Measurements from ENCODE around the gene WWOX. TPM values are rescaled to one million over a fixed set of nuclear protein-coding genes. Genes with fewer than 3 reads are reported as not detected.

WWOX gene
- total RNA-seq, 2 experiments from 2014 or later, result 15.9 to 18.1 TPM

DNA sequence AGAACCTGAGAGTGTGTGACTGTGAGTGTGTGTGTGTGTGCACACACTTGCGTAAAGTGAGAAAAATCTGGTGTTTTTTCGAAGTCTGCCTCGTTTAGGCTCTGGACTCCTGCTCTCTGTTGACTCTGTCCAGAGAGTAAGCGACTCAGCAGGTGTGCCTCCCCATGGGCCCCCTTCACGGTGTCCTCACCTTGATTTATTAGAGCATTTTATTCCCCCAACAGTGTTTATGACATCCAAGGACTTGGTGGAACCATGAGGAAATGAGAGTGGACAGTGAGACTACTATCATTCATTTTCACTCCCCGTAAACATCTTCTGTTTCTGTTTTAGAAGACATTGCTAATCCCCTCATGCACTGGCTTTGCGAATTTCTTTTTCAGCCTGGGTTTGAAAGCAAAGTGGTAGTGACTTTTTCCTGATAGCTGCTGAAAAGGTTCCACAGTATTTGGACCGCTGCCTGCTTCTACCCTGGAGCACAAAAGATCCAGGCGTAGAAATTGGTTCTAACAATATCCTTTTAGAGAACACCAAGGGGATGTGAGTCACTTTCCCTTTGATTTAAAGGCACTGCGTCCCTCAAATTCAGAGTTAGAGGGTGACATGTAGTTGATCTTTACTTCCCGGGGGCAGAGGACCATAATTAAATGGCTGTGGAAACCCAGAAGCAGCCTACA is 218.2 kb downstream of the WWOX start:
- CTCF ChIA-PET, result no interaction called here
- POLR2A ChIA-PET, result no interaction called here

DNA sequence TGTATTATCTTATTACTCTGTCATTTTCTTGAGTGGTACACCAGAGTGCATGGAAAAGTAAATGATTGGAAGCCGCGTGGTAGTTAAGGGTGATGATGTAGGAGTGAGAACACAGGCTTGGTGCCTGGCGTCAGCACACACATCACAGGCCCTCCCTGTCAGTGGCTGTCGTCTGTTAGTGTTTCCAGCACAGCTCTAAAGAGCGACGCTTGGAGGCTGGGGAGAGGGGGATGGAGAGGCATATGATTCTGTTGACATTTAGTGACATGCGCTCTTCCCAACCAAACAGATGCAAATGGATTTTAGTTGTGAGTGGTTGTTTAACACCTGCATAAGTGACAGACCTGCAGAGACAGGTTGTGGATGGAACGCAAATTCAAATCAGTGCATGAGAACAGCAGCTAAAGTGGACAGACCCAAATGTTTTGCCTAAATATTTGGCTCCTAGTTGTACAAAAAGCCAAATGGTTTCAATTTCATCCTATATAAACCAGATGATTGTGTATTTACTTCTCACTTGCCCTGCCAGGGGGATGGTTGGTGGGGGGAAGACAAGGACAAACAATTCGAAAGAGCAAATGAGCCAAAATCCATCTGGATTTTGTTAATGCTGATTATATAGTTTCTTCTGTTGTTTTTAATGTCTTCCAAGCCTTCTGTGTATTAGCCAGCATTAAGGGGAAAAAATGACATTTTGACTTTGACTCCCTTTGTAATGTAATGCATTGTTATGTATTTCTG is 222.3 kb downstream of the WWOX start:
- ChIA-PET CTCF (no interaction called here), POLR2A (no interaction called here)

DNA sequence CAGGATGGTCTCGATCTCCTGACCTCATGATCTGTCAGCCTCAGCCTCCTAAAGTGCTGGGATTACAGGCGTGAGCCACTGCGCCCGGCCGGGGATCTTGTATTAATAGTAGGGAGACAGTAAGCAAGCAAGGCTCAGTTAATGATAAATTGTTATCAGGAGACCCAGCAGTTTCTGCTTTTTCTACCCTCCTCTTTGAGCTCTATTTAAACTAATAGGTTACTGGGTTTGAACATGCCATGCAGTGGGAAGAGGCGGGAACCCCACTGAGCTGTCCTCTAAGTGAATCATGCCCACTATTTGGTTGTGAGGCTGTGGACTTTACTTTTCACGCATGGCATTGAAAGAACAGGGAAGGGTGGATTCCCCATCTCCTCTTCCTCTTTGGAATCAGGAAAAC is 223.9 kb downstream of the WWOX start:
- ChIA-PET CTCF (no interaction called here), POLR2A (no interaction called here)

DNA sequence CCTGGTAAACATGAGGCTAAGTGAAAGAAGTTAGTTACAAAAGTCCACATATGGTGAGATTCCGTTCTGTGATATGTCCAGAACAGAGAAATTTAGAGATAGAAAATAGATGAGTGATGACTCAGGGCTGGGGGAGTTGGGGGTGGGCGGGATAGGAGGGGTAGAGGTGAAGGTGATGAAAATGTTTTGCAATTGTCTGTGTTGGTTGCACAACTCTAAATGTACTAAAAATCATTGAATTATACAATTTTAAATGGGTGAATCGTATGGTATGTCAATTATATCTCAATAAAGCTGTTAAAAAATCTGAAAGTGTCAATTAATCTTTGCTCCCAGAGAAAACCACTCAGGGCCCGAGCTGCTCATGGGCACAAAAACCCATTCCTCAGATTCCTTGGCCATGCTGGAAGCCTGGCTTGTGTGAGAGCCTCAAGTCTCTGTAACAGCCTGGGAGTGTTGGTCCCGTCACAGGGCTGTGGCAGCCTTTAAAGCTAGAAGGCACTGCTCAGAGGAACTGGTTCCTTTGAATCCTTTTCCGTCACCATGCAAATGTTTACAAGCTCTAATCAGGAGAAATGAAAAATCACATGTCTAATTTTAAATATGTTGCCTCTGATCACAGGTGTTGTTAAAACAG is 225.3 kb downstream of the WWOX start:
- CTCF ChIA-PET, result no interaction called here
- POLR2A ChIA-PET, result interaction anchor here (1.2 kb wide), 1 partner anchor 296 kb away, joined by 3 read pairs; no protein-coding TSS in a partner anchor

DNA sequence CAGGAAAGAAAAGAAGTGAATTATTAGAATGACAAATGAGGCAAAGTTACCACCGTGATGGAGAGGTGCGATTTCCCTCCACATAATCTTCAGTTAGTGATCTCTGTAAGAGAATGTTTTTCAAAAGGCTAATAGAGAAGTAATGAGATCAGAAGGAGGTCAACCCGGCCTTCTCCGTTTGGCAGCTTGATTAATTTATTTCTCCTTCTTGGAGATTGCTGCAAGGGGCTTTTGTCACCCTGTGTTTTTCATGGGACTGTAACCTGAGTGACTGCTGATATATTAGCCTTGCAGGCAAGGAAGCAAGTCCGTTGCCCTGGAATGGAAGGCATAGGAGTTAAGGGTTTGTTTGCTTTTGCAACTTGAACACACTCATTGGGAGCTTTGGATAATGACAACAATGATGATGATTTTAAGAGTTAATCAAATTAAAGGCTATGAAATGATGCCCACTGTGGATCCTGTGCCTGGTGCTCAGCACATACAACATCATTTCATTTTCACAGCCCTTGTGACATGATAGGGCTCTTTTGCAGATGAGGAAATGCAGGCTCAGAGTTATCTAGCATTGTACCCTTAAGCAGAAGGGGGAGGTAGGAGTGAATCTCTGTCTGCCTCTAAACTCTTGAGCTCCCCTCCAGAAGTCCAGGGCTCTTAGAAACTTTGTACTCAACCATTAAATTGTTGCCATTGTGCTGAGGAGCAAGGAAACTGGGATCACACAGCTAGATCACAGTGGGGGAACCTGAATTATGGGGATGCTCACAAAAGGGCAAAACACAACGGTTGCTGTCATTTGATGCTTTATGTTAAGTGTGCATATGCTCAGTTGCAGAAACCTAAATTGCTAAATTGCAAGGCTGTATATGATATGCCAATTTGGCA is 226.3 kb downstream of the WWOX start:
- POLR2A ChIA-PET, result interaction anchor here (1.2 kb wide), 1 partner anchor 295 kb away, joined by 3 read pairs; no protein-coding TSS in a partner anchor
- CTCF ChIA-PET, result no interaction called here

DNA sequence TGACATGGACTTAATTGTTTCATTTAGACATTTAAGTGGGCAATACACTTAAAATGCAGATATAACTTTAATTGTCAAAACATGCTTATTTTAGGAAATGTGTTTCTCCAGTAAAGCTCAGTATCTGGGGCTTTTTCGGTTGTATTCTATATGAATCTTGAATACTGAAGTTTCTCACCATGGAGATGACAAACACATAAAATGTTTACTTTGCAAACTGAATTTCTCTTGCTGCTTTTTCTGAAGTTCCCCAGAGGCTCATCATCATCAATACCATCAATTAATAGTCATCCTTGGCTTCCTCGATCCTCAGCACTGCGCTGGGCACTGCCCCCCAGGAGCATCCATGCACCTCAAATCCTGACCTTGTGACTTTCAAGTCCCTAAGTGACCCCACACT is 227.3 kb downstream of the WWOX start:
- ChIA-PET CTCF (no interaction called here), POLR2A (no interaction called here)

DNA sequence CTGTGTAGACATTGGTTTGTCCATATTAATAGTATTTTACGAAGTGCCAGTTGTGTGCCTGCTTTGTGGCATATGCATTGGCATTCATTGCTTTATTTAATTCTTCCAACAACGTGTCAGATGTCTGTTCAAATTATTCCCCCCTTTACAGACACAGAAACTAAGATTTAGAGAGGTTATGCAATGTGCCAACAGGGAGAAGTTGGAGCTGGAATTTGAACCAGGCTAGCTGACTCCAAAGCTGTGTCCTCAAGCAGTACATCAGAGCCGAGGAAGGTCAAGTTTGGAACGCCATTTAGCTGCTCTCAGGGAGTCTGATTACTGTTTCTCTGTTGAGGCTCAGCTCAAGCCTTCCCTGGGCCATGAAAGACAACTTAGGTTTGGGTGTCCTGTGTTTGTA is 232.3 kb downstream of the WWOX start:
- ChIA-PET CTCF (no interaction called here), POLR2A (no interaction called here)

DNA sequence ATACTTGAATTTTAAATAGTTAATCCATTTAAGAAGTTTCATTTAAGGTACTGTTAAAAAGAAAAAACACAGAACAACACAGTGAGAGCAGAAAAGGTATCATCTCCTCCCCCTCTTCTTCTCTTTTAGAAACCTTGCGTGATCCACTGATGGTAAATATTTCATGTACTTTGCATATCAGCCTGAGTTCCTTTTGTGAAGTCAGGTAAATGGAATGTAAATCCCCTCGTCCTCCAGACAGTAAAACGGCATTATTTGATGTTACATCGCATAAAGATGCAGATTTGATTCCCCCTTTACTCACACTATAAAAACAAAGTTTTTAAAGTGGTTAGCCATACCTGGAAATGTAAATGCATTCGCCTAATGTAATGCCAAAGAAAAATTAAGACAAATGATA is 234.4 kb downstream of the WWOX start:
- ChIA-PET CTCF (no interaction called here), POLR2A (no interaction called here)

DNA sequence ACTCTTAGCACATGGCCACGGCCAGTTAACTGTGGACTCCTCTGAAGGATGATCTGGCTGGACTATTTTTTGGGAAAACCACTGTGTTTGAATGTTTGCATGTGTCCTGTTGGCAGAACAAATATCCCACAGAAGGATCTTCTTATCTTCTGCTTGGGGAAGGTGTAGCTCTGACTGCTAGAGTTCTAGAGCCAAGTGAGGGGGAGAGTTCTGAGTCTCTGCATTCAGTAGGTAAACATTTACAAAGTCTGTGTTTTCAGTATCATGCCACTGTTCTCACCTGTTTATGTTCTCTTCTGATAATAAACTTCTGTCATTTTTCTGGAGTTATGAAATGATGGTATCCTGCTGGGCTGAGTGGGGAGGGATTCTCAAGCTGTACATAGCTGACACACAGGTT is 241.1 kb downstream of the WWOX start:
- ChIA-PET CTCF (no interaction called here), POLR2A (no interaction called here)

DNA sequence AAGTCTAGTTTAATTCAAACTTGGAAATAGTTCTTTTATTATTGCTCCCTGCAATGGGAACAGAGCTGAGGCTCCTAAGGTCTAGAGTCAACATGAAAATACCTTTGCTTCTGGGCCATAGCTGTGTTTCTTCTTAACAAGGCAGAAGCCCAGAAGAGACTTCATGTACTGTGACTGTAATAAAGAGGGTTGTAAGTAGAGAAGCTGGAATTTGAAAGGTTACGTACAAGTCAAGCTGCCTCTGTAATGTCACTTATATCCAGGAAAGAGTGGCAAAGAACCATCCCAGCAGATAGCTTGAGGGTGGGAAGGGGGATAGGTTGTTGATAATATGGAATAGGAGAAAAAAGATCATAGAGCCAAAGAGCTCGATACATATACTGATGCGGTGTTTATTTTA is 248.6 kb downstream of the WWOX start:
- ChIA-PET POLR2A (no interaction called here), CTCF (no interaction called here)

DNA sequence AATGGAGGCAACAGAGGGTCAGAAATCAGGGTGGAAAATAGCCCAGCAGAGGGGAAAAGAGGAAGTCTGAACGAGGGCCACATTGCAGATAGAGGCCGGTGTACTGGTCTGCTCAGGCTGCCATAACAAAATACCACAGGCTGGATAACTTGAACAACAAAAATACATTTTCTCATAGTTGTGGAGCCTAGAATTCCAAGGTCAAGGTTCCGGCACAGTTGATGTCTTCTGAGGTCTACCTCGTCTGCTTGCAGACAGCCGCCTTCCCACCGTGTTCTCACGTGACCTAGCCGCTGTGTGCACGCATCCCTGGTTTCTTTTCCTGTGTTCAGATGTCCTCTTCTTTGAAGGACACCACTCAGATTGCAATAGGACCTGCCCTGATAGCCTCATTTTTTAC is 249.4 kb downstream of the WWOX start:
- ChIA-PET CTCF (no interaction called here), POLR2A (no interaction called here)

DNA sequence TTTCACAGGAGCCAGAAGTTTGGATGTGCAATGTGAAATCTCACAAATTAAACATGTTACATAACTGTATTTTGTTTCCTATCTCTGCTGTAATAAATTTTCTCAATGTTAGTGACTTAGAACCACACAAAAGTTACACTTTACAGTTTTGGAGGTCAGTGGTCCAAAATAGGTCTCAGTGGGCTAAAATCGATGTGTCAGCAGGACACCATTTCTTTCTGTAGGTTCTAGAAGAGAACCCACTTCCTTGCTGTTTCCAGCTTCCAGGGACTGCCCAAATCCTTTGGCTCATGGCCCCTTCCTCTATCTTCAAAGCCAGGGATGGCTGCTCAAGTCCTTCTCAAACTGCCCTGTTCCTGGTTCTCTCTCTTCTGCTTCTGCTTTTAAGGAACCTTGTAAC is 252.7 kb downstream of the WWOX start:
- CTCF ChIA-PET, result no interaction called here
- POLR2A ChIA-PET, result no interaction called here

DNA sequence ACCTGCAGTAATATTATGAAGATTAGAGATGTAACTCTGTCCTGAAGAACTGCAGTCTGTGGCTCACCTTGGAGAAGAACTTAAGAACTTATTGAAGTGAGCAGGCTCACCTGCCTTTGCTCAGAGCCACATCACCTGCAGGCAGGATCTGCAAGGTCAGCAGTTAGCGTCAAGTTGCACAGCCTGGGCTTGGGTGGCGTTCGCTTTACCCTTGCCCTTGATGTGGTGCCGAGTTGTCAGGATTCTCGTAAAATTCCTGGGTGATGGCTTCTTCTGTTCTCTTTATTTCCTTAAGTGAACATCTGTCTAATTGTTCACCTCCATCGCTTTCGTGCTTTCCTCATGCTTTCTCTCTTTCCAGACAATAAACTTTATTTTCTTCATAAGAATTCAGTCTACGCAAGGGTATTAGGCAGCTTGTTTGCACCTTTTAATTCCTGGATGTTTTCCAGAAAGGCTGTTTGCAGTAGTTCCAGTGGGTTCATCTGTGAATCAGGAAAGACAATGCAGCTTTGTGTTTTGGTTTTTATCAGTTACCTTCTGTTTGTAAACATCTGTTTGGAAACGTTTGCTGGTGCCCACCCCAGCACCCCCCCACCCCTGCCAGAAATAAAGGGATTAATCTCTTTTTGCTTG is 254.3 kb downstream of the WWOX start:
- ChIA-PET POLR2A (no interaction called here), CTCF (no interaction called here)

DNA sequence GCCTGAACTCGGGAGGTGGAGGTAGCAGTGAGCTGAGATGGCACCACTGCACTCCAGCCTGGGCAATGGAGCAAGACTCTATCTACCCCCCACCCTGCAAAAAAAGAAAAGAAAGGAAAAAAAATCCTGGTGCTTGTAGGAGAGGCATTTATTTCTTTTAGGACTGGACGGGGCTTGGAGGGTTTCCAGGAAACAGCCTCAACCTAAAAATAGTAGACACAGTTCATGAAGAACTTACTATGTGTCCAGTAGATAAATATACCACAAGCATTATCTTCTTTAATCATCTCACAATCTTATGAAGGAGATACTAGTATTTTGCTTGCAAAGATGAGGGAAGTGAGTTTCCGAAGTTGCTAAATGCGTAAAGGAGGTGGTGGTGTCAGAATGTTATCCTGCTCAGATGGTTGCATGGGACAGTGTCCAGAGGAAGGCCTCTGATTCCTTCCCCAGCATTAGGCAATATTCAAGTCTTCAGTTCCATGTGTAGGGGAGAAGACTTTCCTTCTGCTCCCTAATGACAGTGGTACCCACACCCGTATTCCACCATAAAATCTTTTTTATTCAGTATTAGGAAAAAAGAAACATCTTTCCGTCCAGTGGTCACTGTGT is 263.2 kb downstream of the WWOX start:
- ChIA-PET CTCF (no interaction called here), POLR2A (no interaction called here)

DNA sequence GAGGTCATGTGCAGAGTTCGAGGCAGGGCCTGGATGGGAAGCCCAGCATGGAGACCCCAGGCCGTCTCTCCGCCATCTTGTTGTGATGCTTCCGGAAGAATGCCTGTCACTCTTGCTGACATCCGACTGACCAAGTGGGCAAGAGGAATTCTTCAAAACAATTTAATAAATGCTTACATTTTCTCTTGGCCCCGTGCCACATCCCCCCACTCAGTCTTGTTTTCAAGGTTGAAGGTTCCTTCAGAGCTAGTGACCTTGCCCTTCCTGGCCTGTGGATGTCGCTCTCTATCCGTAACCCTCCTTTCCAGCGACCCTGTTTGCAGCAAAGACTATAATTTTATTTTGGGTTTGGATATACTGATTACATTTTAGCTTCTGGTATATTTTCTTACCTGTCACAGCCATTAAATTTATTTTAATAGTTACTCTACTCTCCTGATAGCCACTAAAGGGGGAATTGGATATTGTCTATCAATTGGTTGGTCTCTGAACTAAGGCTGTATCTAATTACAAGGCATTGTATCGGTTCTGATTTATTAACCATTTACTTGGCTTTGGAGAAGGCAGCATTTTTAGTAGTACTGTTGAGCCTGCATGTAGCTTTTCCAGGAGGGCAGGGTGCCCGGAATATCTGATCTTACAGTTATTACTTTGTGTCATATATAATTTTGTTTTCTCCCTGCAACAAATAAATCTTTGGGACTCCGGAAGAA is 264.5 kb downstream of the WWOX start:
- CTCF ChIA-PET, result no interaction called here
- POLR2A ChIA-PET, result no interaction called here

DNA sequence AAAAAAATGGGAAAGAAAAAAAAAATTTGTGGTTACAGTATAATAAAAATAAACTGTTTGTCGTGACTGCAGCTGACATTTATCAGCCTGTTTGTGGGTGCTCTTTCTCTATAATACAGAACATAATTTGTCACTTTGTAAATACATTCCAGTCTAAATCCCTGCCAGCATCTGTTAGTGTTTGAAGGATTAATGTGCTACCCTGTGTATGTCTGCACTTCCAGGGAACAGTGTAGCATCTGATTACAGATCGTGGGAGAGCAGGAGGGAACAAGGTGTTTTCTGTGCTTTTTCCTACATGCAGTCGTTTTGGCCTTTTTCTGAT is 265.1 kb downstream of the WWOX start:
- ChIA-PET CTCF (no interaction called here), POLR2A (no interaction called here)

DNA sequence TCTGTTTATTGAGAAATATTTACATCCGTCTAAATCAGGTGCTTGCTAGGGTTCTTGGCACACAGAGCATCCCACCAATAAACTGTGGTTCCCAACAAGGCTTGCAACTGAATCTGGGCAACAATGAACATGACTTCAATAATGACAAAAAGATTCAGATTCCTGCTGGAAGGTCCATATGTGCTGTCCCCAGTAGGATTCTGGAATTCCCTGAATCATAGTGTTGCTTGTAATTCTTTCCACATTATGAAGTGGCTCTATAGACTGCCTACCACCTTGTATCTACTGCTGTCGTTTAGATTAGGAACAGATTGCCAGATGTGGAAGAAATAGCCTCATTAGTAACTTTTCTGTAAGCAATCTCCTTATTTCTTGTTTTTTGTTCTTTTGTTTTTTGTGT is 265.9 kb downstream of the WWOX start:
- ChIA-PET CTCF (no interaction called here), POLR2A (no interaction called here)

DNA sequence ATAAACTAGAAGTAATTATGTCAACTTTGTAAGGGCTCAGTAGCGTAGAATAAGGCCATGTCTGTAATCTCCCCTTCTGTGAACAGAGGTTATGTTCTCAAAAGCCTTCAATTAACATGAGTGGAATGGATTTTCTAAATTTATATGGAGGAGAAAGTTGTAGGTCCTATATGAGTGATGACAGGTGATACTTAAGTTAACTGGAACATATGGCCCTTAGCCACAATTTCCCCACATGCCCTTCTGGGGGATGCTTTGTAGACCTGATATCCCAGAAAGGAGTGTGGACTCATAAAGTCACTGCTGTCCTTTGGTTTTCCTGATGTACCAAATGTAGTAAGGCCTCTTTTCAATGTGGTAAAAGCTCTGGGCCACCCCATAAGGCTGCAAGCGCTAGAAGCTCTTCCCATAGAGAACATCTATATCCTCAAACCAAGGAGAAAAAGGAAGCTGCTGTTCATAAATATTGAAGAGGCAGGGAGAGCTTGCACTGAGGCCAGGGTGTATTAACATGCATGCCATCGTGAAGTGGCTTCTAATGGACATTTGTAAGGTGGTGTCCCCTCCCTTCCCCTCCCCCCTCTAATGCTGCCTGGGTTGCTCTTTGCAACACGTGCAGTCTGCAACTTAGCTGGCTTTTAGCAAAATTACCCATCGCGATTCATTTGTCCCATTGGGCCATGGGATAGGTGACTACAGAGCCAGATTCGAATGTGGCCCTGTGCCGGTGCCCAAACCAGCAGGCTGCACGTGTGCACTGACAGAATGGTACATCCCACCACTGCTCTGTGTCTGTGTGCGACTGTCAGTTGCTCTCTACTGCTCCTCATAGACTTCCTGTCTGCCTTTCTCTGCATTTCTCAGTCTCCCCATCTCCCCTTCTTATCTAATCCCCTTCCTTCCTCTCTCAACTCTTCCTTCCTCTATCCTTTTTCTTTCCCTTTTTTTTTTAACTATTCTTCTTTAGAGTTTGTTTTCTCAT is 269.0 kb downstream of the WWOX start:
- ChIA-PET POLR2A (no interaction called here), CTCF (no interaction called here)
